C1 segment of cervical spinal cord (tissue), 14 donors: Measurements from ENCODE around the gene IL24.

Experiments
- DNase-seq, 14 donors: peaks; one replicate each; lab custom pipeline; 2025; lab: John Stamatoyannopoulos, UW

Gene IL24

DNA sequence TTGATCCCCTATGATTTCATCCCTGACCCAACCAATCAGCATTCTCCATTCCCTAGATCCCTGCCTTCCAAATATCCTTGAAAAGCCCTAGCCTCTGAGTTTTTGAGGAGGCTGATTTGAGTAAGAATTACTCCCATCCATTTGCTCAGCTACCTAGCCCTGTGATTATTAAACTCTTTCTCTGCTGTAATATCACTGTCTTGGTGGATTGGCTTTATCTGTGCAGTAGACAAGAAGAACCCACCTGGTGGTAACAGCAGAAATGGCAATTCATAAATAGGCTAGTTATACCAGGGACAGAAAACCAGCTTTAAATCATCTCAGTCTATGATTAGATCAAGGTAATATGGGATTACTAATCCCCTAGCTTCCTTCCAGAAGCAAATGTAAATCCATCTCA is 18.8 kb upstream of the IL24 start:
- no peak for DNase-seq

DNA sequence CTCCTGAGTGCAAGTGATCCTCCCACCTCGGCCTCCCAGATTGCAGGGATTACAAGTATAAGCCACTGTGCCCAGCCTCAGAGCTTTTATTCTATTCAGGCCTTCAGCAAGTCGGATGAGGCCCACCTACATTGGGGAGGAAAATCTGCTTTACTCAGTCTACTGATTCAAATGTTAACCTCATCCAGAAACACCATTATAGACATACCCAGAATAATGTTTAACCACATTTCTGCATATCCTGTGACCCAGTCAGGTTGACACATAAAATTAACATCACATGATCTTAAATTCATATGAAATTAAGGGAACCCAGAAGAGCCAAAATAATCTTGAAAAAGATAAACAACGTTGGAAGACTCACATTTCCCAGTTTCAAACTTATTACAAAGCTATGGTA is 16.9 kb upstream of the IL24 start:
- DNase-seq, result no peak

DNA sequence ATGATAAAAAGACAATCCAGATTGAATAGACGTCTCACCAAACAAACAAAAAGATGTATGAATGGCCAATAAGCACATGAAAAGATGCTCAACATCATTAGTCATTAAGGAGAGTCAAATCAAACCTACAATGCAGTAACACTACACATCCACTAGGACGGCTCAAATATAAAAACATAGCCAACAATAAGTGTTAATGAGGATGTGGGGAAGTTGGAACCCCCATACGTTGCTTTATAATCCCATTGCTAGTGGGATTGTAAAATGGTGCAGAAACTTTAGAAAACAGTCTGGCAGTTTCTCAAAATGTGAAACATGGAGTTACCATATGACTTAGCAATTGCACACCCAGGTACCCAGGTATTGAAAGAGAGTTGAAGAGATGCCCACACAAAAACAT is 14.7 kb upstream of the IL24 start:
- DNase-seq, result no peak

DNA sequence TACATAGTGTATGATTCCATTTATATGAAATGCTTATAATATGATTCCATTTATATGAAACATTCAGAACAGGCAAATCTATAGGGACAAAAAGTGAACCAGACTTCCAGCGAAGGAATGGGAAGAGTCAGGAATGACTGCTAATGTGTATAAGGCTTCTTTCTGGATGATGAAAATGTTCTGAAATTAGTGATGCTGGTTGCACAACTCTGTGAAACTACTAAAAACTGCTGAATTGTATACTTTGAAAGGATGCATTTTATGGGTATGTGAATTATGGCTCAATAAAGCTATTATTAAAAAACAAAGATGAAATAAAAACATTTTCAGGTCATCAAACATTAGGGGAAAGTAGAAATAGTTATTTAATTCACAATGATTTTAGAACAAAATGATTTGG is 14.1 kb upstream of the IL24 start:
- DNase-seq, result no peak

DNA sequence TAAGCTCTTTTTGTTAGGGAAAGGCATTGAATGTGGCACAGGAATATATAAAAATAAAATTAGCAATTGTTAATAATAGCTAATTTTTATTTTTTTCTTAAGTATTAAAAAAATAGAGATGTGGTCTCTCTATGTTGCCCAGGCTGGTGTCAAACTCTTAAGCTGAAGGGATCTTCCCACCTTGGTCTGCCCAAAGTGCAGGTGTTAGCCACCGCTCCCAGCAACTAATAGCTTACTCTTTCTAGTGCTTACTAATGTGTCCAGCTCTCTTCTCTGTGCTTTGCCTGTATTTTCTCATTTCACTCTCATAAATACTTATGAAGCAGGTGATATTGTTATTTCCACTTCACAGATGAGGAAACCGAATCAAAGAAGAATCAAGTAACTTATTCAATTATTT is 13.4 kb upstream of the IL24 start:
- no peak for DNase-seq

DNA sequence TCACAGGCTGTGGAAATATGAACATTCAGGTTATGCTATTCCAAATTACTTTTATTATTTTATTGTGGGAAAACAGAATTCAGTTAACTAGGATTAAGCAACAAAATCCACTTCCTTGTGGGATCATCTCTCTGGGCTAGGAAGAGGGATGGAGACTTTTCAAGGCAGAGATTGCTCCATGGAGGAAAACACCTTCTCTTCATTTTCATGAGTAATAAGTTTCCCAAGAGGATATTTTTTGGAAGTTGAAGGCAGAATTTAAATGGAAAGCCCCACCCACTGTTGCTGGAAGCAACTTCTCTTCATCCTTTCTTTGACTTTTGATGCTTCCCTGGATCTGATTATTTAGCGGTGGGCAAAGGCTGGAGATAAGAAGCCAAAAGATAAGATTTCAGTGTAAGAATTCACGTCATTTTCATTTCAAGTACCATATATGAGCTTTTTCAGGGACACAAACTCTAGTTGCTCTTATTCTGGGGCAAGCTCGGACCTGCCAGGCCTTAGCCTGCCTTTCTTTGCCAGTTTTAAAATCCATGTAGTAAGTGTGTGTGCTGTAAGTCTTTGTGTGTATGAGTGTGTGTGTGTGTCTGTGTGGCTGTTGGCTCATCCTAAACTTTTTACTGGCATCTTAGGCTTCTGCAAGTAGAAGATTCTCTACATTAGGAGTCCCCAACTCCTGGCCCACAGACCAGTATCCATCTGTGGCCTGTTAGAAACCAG is 11.7 kb upstream of the IL24 start:
- DNase-seq, result no peak

DNA sequence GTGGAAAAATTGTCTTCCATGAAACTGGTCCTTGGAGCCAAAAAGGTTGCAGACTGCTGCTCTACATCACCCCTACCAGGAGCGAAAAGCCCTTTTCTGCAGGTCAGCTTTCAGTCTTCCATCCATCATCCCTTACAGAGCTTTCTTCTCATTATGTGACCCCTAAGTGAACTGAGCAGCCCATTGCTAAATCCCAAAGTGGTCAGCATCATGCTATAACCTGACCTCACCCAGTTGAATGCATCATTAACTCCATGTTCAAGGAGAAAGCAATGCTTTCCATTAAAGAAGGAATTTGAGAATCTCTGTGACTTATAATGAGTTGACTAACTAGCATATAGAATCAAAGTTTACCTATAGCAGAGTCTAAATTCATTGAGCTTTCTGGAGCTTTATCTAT is 10.4 kb upstream of the IL24 start:
- no peak for DNase-seq

DNA sequence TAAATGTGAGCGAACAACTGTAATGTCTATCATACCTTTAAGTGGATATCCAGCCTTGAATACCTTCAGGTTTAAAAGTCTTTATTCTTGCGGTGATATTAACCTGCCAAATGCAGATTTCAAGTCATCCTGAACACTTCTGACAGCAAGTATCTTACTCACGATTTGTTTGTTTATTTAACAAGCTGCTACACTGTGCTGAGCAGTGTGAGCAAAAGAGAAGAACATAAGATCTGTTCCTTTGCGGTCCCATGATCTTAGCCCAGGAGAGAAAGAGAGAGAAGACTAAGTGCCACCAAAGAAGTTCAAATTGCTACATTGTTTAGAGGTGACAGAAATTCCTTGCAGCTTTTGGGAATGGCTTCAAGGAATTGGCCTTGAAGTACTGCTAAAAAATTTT is 9.5 kb upstream of the IL24 start:
- no peak for DNase-seq

DNA sequence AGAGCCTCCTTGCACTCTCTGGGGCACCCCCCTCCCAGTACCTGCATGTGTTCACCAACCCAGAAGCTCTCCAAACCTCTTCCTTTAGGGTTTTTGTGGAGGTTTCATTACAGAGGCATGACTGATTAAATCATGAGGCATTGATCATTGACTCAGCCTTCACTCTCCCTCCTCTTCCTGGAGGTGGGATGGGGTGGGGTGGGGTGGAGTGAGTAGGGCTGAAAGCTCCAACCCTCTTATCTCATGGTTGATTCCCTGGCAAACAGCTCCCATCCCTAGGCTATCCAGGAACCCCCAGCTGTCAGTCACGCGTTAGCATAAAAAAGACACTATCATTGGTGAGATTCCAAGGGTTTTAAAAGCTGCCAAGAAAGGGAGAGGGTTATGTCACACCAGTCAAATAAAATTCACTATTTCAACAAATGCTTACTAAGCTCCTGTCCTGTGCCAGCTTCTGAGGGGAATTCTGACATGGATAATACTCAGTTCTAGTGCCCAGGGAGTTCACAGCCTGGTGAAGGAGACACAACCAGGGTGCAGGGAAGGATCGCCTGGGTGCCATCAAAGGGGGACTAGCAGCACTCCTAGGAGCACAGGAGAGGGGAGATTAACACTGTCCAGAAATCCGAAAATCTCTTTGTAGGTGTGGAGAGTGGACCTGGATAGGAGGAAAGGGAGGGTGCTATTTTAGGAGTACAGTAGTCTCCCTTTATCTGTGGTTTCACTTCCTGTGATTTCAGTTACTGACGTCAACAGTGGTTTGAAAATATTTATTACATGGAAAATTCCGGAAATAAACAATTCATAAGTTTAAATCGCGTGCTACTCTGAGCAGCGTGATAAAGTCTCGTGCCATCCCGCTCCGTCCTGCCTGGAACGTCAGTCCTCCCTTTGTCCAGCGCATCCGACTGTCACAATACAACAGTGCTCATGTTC is 6.8 kb upstream of the IL24 start:
- no peak for DNase-seq

DNA sequence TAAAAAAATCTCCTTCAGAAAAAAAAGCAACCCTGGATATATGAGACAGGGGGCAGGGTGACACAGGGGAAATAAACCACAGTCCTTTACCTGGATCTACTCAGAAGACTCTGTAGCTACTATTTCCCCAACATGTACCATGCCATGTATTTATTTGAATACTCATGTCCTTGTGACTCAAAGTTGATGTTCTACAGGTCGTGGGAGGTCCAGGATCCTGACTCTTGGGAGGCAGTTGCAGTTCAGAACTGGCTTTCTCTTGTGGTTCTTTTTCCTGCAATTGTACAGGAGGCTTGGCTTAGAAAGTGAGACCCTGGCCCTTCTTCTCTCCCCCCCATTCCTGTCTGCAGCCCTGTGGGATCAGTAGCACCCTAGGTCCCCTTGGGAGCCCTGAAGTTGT is 5.8 kb upstream of the IL24 start:
- no peak for DNase-seq

DNA sequence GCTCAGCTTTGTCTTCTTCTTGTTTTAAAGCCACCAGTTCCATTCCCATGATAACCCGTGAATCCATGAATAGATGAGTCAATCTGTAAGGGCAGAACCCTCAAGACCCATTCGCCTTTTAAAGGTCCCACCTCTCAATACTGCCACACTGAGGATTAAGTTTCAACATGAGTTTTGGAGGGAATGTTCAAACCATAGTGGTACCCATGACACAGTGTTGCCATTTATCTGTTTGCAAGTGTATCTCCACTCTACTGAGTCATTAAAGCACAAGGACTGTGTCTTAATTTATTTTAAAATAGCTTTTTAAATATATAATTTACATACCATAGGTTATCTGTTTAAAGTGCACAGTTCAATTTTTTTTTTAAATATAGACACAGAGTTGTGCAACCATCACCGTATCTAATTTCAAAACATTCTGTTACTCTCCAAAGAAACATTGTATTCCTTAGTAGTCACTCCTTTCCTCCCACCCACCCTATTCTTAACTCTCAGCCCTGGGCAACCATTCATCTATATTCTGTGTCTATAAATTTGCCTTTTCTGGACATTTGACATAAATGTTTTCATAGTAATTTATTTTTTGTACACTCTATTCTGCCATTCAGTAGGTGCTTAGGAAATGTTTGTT is 4.8 kb upstream of the IL24 start:
- no peak for DNase-seq

DNA sequence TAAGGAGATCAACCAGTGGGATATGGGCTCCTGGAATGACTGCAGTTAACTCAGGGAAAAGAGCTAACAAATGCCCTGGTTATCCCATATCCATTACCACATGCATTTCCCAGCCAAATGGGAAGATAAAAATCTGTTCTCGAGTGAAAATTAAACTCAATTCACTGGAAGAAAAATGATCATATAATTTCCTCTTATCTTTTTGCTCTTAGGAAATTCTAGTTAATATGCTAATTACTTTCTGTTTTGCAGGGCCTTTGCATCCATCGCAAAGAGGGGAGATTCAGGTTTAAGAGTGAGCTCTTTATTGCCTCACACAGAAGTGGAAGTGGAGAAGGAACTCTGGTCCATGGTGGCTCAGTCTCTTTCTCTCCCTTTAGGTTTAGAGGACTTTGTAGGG is 3.9 kb upstream of the IL24 start:
- DNase-seq, result no peak

DNA sequence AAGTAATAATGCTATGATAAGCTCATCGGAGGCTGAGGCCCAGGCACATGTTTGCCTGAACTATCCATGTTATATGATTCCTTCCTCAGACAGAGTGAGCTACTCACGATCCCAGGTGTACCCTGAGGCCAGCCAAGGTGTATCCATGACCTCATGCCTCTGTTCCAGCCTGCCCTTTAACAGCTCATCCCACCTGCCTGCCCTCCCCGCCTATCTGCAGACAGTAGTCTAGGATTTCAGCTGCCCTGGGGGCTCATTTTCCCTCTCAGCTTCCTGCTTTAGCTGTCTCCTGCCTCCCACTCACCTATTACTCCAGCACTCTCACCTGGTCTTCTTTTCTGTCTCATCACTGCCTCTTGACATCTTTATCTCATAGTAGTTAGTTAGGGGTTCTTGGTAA is 1.9 kb upstream of the IL24 start:
- no peak for DNase-seq

DNA sequence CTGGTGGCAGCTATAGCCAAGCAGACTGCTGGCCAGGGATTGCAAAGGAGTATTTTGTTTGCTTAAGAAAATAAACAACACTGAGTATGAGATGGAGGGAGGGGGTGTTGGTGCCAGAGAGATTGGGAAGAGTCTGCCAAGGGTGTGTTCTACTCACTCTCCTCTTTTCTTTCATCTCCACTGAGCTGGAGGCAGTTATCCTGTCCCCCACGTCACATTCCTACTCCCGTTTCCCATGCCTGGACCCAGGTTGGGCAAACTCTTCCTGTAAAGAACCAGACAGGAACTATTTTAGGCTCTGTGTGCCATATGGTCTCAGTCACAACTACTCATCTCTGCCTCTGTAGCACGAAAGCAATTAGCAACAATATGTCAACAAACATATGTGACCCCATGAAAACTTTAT is 1.4 kb upstream of the IL24 start:
- peak in 1 of 14 donors; percentile 75 for DNase-seq

DNA sequence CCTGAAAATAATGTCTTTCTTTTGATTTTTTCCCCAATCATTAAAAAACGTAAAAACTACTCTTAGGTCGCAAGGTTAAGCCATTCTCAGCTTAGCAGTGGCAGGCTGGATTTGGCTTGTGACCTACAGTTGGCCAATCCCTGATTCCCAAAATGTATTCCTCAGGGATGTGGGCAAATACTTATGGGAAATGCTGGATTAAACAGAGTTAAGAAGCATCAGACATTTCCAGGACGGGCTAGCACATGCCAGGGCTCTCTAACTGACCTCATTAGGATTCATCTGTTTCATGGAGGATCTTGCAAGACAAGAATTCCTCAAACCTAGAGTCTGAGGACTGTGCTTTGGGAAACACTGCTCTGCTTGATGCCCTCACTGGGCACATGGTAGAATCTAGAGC is 982 bp upstream of the IL24 start:
- DNase-seq, result peak in 1 of 14 donors; percentile 69

DNA sequence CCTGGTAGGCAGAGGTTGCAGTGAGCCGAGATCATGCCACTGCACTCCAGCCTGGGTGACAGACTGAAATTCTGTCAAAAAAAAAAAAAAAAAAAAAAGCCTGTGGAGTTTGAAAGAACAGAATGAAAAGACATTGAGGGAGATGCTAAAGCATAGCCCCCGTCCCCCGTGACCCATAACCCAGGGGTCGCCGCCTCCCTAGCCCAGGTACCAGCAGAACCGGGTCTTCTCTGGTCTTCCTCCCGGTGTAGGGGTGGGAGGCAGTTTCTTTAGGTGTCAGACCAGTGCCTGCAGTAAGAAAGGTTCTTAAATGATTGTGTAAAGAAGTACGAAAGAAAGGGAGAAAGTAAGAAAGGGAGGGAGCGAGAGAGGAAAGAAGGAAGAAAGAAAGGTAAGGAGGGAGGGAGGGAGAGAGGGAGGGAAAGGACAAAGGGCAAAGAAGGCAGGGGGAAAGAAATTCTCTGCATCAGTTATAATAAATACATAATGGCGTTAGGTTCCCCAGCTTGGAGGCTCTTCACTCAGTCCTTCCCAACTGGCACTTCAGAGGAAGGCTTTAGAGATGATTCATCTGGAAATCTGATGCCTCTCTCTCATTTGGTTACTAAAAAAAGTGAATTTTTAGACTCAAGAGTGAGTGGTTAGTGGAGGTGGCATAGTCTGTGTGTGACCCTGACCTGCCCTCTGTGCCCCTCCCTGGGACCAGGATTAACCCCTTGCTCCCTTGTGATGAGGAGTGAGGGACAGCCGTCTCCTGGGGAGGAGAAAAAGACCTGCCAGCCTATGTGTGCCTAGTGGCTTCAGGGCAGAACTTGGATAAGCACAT is 1.1 kb downstream of the IL24 start:
- no peak for DNase-seq

DNA sequence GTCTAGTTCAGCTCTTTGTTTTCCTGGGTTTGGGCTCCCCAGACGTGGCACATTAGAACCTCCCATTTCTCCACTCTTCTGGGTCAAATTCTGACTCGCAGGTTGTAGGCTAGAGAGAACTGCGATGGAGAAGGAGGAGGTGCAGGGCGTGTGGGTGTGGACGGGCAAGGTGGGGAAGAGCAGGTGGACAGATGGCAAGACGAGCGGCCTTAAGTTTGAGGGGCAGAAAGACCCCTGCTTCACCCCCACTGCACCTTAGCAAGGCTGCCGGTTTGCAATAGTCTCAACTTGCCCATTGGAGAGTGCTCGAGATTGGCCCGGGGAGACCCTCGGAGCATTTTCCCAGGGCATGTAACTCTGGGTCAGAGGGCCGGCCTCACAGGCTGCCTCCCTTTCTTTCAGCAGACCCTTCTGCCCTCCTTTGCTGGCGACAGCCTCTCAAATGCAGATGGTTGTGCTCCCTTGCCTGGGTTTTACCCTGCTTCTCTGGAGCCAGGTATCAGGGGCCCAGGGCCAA is 1.7 kb downstream of the IL24 start:
- DNase-seq, result no peak

DNA sequence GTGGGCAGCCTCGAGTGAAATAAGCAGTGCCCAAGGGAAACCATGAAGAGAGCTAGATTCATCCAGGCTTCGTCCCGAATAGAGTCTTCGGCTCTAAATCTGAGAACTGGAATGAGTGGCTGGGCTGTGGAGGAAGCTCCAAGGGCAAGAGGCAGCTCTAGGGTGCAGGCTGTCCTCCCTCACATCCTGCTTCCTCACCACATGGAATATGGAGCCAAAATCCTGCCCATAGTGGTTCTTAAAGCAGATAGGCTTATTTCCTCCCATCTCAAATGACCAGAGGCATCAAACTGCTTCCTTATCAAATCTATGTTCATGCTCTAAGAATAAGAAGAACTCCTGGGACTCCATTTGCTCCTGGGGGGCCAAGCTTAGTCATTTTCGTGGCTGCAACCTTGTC is 2.5 kb downstream of the IL24 start:
- DNase-seq, result no peak

DNA sequence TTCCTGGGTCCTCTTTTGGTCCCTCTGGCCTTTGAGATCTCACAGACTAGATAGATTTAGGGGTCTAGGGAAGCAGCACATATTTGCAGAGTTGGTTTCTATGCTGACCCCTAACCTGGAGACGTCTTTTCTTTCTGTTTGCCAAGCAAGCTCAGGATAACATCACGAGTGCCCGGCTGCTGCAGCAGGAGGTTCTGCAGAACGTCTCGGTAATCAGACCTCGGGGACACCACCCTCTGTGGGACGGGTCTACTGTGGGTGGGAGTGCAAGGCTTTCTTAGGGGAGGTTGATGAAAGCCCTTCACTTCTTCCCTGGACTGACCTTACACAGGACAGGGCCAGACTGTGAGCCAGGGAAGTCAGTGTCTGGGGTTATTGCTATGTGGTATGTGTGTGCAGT is 2.9 kb downstream of the IL24 start:
- DNase-seq, result no peak

DNA sequence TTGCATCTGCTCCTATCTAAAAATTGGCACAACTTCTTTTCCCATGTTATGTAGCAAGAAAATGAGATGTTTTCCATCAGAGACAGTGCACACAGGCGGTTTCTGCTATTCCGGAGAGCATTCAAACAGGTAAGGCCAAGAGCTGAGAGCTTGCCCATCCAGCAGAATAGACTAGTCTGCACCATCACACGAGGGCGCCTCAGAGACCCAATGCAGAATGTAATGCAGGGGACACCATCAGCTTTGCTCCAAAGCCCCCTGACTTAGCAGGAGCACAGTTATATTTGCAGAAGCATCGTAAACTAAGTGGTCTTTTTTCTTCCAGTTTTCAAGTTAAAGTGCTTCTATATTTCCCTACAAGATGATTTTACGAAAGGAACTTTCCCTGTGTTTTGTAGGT is 4.7 kb downstream of the IL24 start:
- DNase-seq, result no peak

DNA sequence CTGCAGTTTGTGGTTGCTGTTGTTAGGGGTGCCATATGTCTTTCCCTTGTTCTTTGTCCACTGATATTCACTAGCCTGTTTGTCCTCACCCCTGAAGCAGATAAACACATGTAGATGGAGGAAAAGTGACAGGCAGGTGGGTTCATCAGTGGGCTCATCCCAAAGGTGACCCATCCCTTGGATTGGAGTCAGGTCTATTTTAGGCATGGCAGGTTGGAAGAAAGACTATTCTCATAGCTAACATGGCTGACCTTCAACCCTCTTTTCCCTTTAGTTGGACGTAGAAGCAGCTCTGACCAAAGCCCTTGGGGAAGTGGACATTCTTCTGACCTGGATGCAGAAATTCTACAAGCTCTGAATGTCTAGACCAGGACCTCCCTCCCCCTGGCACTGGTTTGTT is 5.5 kb downstream of the IL24 start:
- DNase-seq, result no peak

DNA sequence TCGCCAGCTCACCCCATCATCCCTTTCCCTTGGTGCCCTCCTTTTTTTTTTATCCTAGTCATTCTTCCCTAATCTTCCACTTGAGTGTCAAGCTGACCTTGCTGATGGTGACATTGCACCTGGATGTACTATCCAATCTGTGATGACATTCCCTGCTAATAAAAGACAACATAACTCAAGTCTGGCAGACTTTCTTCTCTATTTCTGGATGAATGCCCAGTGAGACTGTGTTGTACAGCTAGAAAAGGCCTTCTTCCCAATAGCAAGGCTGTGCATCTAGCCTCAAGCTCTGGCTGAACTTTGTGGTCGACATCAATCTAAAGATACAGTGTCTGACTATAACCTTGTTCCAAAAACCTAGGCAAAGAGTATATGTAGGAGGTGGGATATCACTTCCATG is 6.4 kb downstream of the IL24 start:
- no peak for DNase-seq
